Spleen (tissue), 7 donors: ENCODE measurements around the gene C2orf80.

Experiments
- CTCF ChIP-seq, 11 experiments: fragments of 200-600 bp in 7 of 11; fragments of 450-650 bp in 4 of 11; sonication (generic) in 4 of 11; IDR thresholded peaks in 8 of 11; conservative IDR thresholded peaks in 3 of 11; 1 replicate in 7 of 11; 2 replicates in 4 of 11; pipeline versions ENCODE4 v1.4.0 to v1.8.0; 2016 to 2021; ENCODE audit warnings: antibody characterized with exemption in 11 of 11, inconsistent platforms in 4 of 11, mild to moderate bottlenecking in 1 of 11
- POLR2A ChIP-seq, 3 donors: fragments of 450-650 bp; IDR thresholded peaks; one replicate each; pipeline ENCODE4 v1.5.1; 2017; ENCODE audit warnings: antibody characterized with exemption in 3 of 3, mild to moderate bottlenecking in 1 of 3
- POLR2AphosphoS5 ChIP-seq, 3 donors: sonication (generic); formaldehyde crosslinking; IDR thresholded peaks; one replicate each; pipeline ENCODE4 v1.5.1; 2017; ENCODE audit warnings: antibody characterized with exemption in 3 of 3
- donor health status: DM: no; HTN: no; CAD: no; lungs with moderate emphysema.
- donor health status: DM: no; HTN: no; CAD: no.
- donor health status: DM: no; HTN: no; CAD: no.

GRCh38 chr2:208134928-208135586 lies 54.8 kb downstream of the C2orf80 start:
- TF ChIP-seq CTCF (IDR thresholded peaks at IDR 0.05 in 8 of 11, conservative IDR thresholded peaks at IDR 0.05 in 3 of 11) = no peak
- TF ChIP-seq POLR2A (IDR thresholded peaks at IDR 0.05) = no peak
- no peak for TF ChIP-seq POLR2AphosphoS5 (IDR thresholded peaks at IDR 0.05)
